H9 (cell line): ENCODE data around the gene CSMD2. TPM values are rescaled to one million over a fixed set of nuclear protein-coding genes. Genes with fewer than 3 reads are reported as not detected.
A peak's percentile ranks its signal among the peaks of the same experiment; 100 is the strongest.

Source experiments
- DNase-seq: peaks from one replicate; pipeline ENCODE4 v3.0.0-alpha.2; 2017
- H2AFZ ChIP-seq: one replicate; pipeline ENCODE4 v1.6.1; 2013; ENCODE audit warnings: mild to moderate bottlenecking, low read length, control low read depth, moderate library complexity
- H2AK5ac ChIP-seq: 2 replicates; pipeline ENCODE4 v1.6.1; 2013; ENCODE audit warnings: low read length, control low read depth, mixed read lengths; ENCODE audit not compliant: insufficient read length
- H2BK120ac ChIP-seq: one replicate; pipeline ENCODE4 v1.6.1; 2013; ENCODE audit warnings: low read depth, mild to moderate bottlenecking, low read length, control low read depth, inconsistent platforms; ENCODE audit not compliant: poor library complexity, severe bottlenecking
- H2BK12ac ChIP-seq: 2 replicates; pipeline ENCODE4 v1.6.1; 2013; ENCODE audit warnings: low read length, control low read depth, mixed read lengths, low read depth; ENCODE audit not compliant: insufficient read length
- H2BK15ac ChIP-seq: 2 replicates; pipeline ENCODE4 v1.6.1; 2013; ENCODE audit warnings: low read depth, low read length, control low read depth
- H2BK20ac ChIP-seq: one replicate; pipeline ENCODE4 v1.6.1; 2013; ENCODE audit warnings: low read depth, mild to moderate bottlenecking, low read length, control low read depth, inconsistent platforms; ENCODE audit not compliant: poor library complexity, severe bottlenecking
- H2BK5ac ChIP-seq: 2 replicates; pipeline ENCODE4 v1.6.1; 2013; ENCODE audit warnings: low read length, control low read depth, mixed read lengths; ENCODE audit not compliant: insufficient read length
- H3K14ac ChIP-seq: 2 replicates; pipeline ENCODE4 v1.6.1; 2013; ENCODE audit warnings: low read length, control low read depth; ENCODE audit not compliant: insufficient read depth
- H3K18ac ChIP-seq: 2 replicates; pipeline ENCODE4 v1.6.1; 2013; ENCODE audit warnings: low read depth, mild to moderate bottlenecking, mixed read lengths, low read length, control low read depth; ENCODE audit not compliant: insufficient read length
- H3K23ac ChIP-seq: 2 replicates; pipeline ENCODE4 v1.6.1; 2013; ENCODE audit warnings: low read length, control low read depth, mixed read lengths, low read depth; ENCODE audit not compliant: insufficient read length
- H3K23me2 ChIP-seq: 2 replicates; pipeline ENCODE4 v1.6.1; 2013; ENCODE audit warnings: low read depth, mild to moderate bottlenecking, mixed read lengths, low read length, control low read depth; ENCODE audit not compliant: insufficient read length, poor library complexity, severe bottlenecking
- H3K27ac ChIP-seq: 2 replicates; pipeline ENCODE4 v1.5.1; 2013; ENCODE audit warnings: low read length, control low read depth, mixed read lengths, low read depth; ENCODE audit not compliant: insufficient read length
- H3K27me3 ChIP-seq: 2 replicates; pipeline ENCODE4 v1.6.1; 2013; ENCODE audit warnings: low read length, control low read depth, inconsistent platforms; ENCODE audit not compliant: insufficient read depth
- H3K4ac ChIP-seq: 2 replicates; pipeline ENCODE4 v1.6.1; 2013; ENCODE audit warnings: low read depth, mild to moderate bottlenecking, control low read depth, inconsistent platforms, low read length, moderate library complexity
- H3K4me1 ChIP-seq: 2 replicates; pipeline ENCODE4 v1.6.1; 2013; ENCODE audit warnings: low read length, control low read depth, inconsistent platforms; ENCODE audit not compliant: insufficient read depth
- H3K4me2 ChIP-seq: 2 replicates; pipeline ENCODE4 v1.6.1; 2013; ENCODE audit warnings: low read length, control low read depth, mixed read lengths; ENCODE audit not compliant: insufficient read length, insufficient read depth
- H3K56ac ChIP-seq: 2 replicates; pipeline ENCODE4 v1.6.1; 2013; ENCODE audit warnings: low read depth, mild to moderate bottlenecking, mixed read lengths, low read length, control low read depth; ENCODE audit not compliant: insufficient read length
- H3K79me1 ChIP-seq: 2 replicates; pipeline ENCODE4 v1.6.1; 2013; ENCODE audit warnings: low read depth, mild to moderate bottlenecking, moderate library complexity, low read length, control low read depth, inconsistent platforms; ENCODE audit not compliant: insufficient read depth, poor library complexity, severe bottlenecking
- H3K79me2 ChIP-seq: 2 replicates; pipeline ENCODE4 v1.6.1; 2013; ENCODE audit warnings: low read length, control low read depth, inconsistent platforms; ENCODE audit not compliant: insufficient read depth
- H3K9ac ChIP-seq: 2 replicates; pipeline ENCODE4 v1.6.1; 2013; ENCODE audit warnings: low read length, control low read depth, mixed read lengths; ENCODE audit not compliant: insufficient read length; ENCODE audit errors: extremely low read depth
- H3K9me3 ChIP-seq: one replicate; pipeline ENCODE4 v1.6.1; 2013; ENCODE audit warnings: low read depth, low read length, inconsistent platforms; ENCODE audit not compliant: control insufficient read depth
- H3T11ph ChIP-seq: one replicate; pipeline ENCODE4 v1.6.1; 2013; ENCODE audit warnings: mild to moderate bottlenecking, low read length, control low read depth, inconsistent platforms
- H4K20me1 ChIP-seq: one replicate; pipeline ENCODE4 v1.6.1; 2013; ENCODE audit not compliant: control insufficient read depth, insufficient read length, insufficient read depth
- H4K5ac ChIP-seq: 2 replicates; pipeline ENCODE4 v1.6.1; 2013; ENCODE audit warnings: low read depth, mild to moderate bottlenecking, mixed read lengths, low read length, control low read depth; ENCODE audit not compliant: insufficient read length
- H4K8ac ChIP-seq: replicated peaks from 2 replicates; pipeline ENCODE4 v1.6.1; 2013; ENCODE audit warnings: low read length, control low read depth, mixed read lengths, low read depth; ENCODE audit not compliant: insufficient read length
- H4K91ac ChIP-seq: 2 replicates; pipeline ENCODE4 v1.6.1; 2013; ENCODE audit warnings: low read depth, mild to moderate bottlenecking, moderate library complexity, mixed read lengths, low read length, control low read depth; ENCODE audit not compliant: insufficient read length
- H3K27ac Mint-ChIP-seq, 3 experiments: 2 replicates in 2 of 3; 3 replicates in 1 of 3; pipeline ENCODE4 v1.8.0; 2020 to 2021; ENCODE audit warnings: mixed read lengths in 3 of 3, mild to moderate bottlenecking in 1 of 3, moderate library complexity in 1 of 3
- H3K27me3 Mint-ChIP-seq: 2 replicates; pipeline ENCODE4 v1.8.0; 2021; ENCODE audit warnings: low read depth, mild to moderate bottlenecking, moderate library complexity, mixed read lengths
- H3K36me3 Mint-ChIP-seq, 3 experiments: 2 replicates in 2 of 3; 3 replicates in 1 of 3; pipeline ENCODE4 v1.8.0; 2020 to 2021; ENCODE audit warnings: low read depth in 3 of 3, mixed read lengths in 3 of 3; ENCODE audit not compliant: insufficient read depth in 1 of 3
- H3K4me1 Mint-ChIP-seq, 2 experiments: 2 replicates each; pipeline ENCODE4 v1.8.0; 2020; ENCODE audit warnings: mixed read lengths in 2 of 2
- H3K4me3 Mint-ChIP-seq, 2 experiments: 2 replicates in 1 of 2; 3 replicates in 1 of 2; pipeline ENCODE4 v1.8.0; 2020 to 2021; ENCODE audit warnings: mild to moderate bottlenecking in 2 of 2, mixed read lengths in 2 of 2, moderate library complexity in 1 of 2
- H3K9me3 Mint-ChIP-seq, 2 experiments: 2 replicates in 1 of 2; 3 replicates in 1 of 2; pipeline ENCODE4 v1.8.0; 2020; ENCODE audit warnings: mild to moderate bottlenecking in 2 of 2, mixed read lengths in 2 of 2, moderate library complexity in 1 of 2
- CTCF ChIP-seq: fragments of 200-600 bp; sonication (generic); conservative IDR thresholded peaks from 3 replicates; pipeline ENCODE4 v1.8.0; 2021; ENCODE audit warnings: antibody characterized with exemption, mild to moderate bottlenecking
- WGBS: extraction: QIAGEN DNeasy Blood & Tissue Kit; methylation state at CpG from one replicate; pipeline ENCODE4 v1.1.7; 2013; ENCODE audit warnings: missing lambda C conversion rate, low lambda C conversion rate, mixed read lengths; ENCODE audit not compliant: insufficient read length; ENCODE audit errors: extremely low coverage; 5-methylcytosine and 5-hydroxymethylcytosine counted together
- total RNA-seq: library from RNA; stranded (reverse); gene quantifications from 2 replicates; pipeline ENCODE4 v1.2.1, GENCODE V29; 2021

CSMD2 gene
- total RNA-seq, 1 experiment from 2014 or later = 6.4 TPM

GRCh38 chr1:34013136-34013535 is 151.9 kb downstream of the CSMD2 start:
- TF ChIP-seq CTCF = no peak
- no peak overlapping the region for H2AK5ac ChIP-seq

More at GRCh38 chr1:34013136-34013535, 151.9 kb downstream of the CSMD2 start:
- Histone ChIP-seq H2BK15ac (no peak overlapping the region), H2BK5ac (no peak overlapping the region), H4K8ac (no peak overlapping the region), H3K4ac (no peak overlapping the region), H3K23ac (no peak overlapping the region), H3K4me2 (no peak overlapping the region), H2BK20ac (no peak overlapping the region), H2BK12ac (no peak overlapping the region), H3K18ac (no peak overlapping the region), H3K14ac (no peak overlapping the region), H4K20me1 (no peaks in the 10 kb centered on the region), H2BK120ac (no peak overlapping the region), H3K9ac (no peak overlapping the region), H2AFZ (no peak overlapping the region), H3K27me3 (no peaks in the 10 kb centered on the region), H3K23me2 (peaks cover 2% of the 10 kb centered on the region), H4K5ac (no peak overlapping the region), H3K9me3 (no peaks in the 10 kb centered on the region), H3K27ac (no peak overlapping the region), H3K79me2 (no peaks in the 10 kb centered on the region), H3T11ph (no peak overlapping the region), H3K56ac (no peak overlapping the region), H3K4me1 (no peaks in the 10 kb centered on the region), H4K91ac (no peak overlapping the region), H3K79me1 (no peaks in the 10 kb centered on the region)
- Mint-ChIP-seq H3K4me3 (no peak overlapping the region), H3K9me3 (no peaks in the 10 kb centered on the region), H3K36me3 (peaks cover 0 to 4% (median 0%) of the 10 kb centered on the region in 3 experiments; a peak in 2 of 7 replicates), H3K27me3 (peaks cover 2% of the 10 kb centered on the region; the same call in 1 of the 2 replicates), H3K27ac (peak overlapping the region in 1 of 3 experiments; percentile 85; a peak in 1 of 7 replicates), H3K4me1 (peaks cover 3 to 13% of the 10 kb centered on the region in 2 experiments)
- no peak for DNase-seq
- WGBS = no CpG with 5 or more reads among the region's 10 CpGs
